Neural cell (in vitro differentiated cells): ENCODE measurements around the gene MIX23.
"Not testable (repeated sequence)": the region's sequence is repeated elsewhere in the genome, so short reads cannot be mapped to it uniquely, and the experiment has no call there.

Experiments
- EZH2 ChIP-seq: fragments of 200-600, 300-800 bp; shearing (Covaris generic), sonication (generic); IDR thresholded peaks from 2 replicates; pipeline ENCODE4 v1.6.1; 2014; ENCODE audit warnings: antibody characterized with exemption, low read length, borderline replicate concordance, mild to moderate bottlenecking; ENCODE audit not compliant: insufficient read depth, poor library complexity, severe bottlenecking
- MXI1 ChIP-seq: fragments of 450-650 bp; conservative IDR thresholded peaks from 2 replicates; pipeline ENCODE4 v1.6.1; 2014; ENCODE audit warnings: antibody characterized with exemption, mild to moderate bottlenecking; ENCODE audit not compliant: poor library complexity, severe bottlenecking
- POLR2AphosphoS5 ChIP-seq: IDR thresholded peaks from 2 replicates; pipeline ENCODE4 v1.6.1; 2012
- RAD21 ChIP-seq: fragments of 450-650 bp; conservative IDR thresholded peaks from 2 replicates; pipeline ENCODE4 v1.6.1; 2014; ENCODE audit warnings: antibody characterized with exemption, mild to moderate bottlenecking, moderate library complexity
- SMC3 ChIP-seq: fragments of 450-650 bp; conservative IDR thresholded peaks from 2 replicates; pipeline ENCODE4 v1.6.1; 2014; ENCODE audit warnings: antibody characterized with exemption, mild to moderate bottlenecking, moderate library complexity; ENCODE audit not compliant: poor library complexity
- TAF1 ChIP-seq: IDR thresholded peaks from 2 replicates; pipeline ENCODE4 v1.6.1; 2012; ENCODE audit warnings: low read depth
- TF ChIP-seq, protein P1 (sequence below): fragments of 450-650 bp; IDR thresholded peaks from 2 replicates; pipeline ENCODE4 v1.5.1; 2014; ENCODE audit warnings: antibody characterized with exemption, mild to moderate bottlenecking, moderate library complexity; ENCODE audit not compliant: poor library complexity, severe bottlenecking

DNA sequence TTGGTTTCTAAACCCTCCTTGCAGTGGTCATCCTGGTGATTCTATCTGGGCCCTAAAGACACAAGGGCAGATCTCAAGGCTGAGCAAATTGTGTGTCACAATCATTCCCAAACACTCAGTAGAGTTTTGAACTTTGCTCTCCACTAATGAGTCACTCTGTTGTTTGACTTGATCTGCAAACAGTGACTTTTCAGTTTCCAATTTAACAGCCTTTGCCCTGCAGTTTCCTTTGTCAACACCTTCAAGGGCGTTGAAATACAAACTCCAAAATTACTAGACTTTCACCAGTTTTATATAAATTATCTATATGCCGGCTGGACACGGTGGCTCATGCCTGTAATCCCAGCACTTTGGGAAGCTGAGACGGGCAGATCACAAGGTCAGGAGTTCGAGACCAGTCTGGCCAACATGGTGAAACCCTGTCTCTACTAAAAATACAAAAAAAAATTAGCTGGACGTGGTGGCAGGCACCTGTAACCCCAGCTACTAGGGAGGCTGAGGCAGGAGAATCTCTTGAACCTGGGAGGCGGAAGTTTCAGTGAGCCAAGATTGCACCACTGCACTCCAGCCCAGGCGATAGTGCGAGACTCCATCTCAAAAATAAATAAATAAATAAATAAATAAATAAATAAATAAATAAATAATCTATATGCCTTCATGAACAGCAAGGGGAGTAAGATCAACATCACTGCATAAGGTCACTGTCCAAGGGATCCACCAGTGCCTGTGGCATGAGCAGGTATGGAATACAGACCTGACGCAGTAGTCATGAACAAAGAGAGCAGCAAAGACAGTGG, 17.3 kb downstream of the MIX23 start:
- not testable (repeated sequence) for TF ChIP-seq SMC3, TAF1, RAD21, POLR2AphosphoS5, MXI1, EZH2
- TF ChIP-seq, protein P1, sequence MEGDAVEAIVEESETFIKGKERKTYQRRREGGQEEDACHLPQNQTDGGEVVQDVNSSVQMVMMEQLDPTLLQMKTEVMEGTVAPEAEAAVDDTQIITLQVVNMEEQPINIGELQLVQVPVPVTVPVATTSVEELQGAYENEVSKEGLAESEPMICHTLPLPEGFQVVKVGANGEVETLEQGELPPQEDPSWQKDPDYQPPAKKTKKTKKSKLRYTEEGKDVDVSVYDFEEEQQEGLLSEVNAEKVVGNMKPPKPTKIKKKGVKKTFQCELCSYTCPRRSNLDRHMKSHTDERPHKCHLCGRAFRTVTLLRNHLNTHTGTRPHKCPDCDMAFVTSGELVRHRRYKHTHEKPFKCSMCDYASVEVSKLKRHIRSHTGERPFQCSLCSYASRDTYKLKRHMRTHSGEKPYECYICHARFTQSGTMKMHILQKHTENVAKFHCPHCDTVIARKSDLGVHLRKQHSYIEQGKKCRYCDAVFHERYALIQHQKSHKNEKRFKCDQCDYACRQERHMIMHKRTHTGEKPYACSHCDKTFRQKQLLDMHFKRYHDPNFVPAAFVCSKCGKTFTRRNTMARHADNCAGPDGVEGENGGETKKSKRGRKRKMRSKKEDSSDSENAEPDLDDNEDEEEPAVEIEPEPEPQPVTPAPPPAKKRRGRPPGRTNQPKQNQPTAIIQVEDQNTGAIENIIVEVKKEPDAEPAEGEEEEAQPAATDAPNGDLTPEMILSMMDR, result not testable (repeated sequence)
